ENCODE measurements around the gene MYMX. TPM values are rescaled to one million over a fixed set of nuclear protein-coding genes. Genes with fewer than 3 reads are reported as not detected.
A peak's percentile ranks its signal among the peaks of the same experiment; 100 is the strongest.

The MYMX gene
- total and polyA plus RNA-seq, 2 of the 13 experiments (the other 11 are each of a cell fraction or from before 2014, with no cell fraction given): not detected

DNA sequence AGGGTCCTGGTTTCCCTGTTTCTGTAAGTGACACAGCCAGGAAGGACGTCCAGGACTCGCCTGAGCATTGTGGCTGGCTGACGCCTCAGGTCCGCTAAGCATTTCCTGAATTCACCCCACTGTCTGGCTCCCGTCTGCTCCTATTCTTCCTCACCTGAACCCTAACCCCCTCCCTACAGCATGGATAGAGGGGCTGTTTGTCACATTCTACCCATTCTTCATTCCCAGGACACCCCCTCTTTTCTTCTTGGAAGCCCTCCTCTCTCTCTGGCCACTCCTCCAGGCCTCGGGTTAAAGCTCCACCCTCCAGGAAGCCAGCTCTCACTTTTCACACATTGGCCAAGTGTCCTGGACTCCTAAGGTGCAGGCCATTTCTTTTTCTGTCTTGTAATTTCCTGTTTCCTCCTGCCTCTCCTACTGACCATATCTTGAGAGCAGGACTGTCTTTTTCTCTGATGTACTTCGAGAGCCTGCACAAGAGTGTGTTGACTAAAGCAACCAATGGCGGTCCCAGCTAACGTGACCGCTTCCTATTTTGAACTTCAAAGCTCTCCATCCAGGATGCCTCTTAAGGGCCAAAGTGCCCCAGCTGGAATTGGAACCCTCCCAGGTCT, 24.2 kb upstream of the MYMX start (continued):
- TF ChIP-seq, protein P1, sequence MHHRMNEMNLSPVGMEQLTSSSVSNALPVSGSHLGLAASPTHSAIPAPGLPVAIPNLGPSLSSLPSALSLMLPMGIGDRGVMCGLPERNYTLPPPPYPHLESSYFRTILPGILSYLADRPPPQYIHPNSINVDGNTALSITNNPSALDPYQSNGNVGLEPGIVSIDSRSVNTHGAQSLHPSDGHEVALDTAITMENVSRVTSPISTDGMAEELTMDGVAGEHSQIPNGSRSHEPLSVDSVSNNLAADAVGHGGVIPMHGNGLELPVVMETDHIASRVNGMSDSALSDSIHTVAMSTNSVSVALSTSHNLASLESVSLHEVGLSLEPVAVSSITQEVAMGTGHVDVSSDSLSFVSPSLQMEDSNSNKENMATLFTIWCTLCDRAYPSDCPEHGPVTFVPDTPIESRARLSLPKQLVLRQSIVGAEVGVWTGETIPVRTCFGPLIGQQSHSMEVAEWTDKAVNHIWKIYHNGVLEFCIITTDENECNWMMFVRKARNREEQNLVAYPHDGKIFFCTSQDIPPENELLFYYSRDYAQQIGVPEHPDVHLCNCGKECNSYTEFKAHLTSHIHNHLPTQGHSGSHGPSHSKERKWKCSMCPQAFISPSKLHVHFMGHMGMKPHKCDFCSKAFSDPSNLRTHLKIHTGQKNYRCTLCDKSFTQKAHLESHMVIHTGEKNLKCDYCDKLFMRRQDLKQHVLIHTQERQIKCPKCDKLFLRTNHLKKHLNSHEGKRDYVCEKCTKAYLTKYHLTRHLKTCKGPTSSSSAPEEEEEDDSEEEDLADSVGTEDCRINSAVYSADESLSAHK (CRISPR knock-in tag; IDR thresholded peaks at IDR 0.05; ENCODE audit: borderline replicate concordance): no peak
- TF ChIP-seq, protein P2, sequence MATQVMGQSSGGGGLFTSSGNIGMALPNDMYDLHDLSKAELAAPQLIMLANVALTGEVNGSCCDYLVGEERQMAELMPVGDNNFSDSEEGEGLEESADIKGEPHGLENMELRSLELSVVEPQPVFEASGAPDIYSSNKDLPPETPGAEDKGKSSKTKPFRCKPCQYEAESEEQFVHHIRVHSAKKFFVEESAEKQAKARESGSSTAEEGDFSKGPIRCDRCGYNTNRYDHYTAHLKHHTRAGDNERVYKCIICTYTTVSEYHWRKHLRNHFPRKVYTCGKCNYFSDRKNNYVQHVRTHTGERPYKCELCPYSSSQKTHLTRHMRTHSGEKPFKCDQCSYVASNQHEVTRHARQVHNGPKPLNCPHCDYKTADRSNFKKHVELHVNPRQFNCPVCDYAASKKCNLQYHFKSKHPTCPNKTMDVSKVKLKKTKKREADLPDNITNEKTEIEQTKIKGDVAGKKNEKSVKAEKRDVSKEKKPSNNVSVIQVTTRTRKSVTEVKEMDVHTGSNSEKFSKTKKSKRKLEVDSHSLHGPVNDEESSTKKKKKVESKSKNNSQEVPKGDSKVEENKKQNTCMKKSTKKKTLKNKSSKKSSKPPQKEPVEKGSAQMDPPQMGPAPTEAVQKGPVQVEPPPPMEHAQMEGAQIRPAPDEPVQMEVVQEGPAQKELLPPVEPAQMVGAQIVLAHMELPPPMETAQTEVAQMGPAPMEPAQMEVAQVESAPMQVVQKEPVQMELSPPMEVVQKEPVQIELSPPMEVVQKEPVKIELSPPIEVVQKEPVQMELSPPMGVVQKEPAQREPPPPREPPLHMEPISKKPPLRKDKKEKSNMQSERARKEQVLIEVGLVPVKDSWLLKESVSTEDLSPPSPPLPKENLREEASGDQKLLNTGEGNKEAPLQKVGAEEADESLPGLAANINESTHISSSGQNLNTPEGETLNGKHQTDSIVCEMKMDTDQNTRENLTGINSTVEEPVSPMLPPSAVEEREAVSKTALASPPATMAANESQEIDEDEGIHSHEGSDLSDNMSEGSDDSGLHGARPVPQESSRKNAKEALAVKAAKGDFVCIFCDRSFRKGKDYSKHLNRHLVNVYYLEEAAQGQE (IDR thresholded peaks at IDR 0.05; ENCODE audit: borderline replicate concordance in 1 of 2, low read depth in 1 of 2, low read length in 2 of 2): no peak
- TF ChIP-seq HMG20B (CRISPR knock-in tag; conservative IDR thresholded peaks at IDR 0.05): 0 out of 2 replicates have a peak, but pooled peaks have one; percentile 31
- TF ChIP-seq MXI1 (IDR thresholded peaks at IDR 0.05; ENCODE audit: borderline replicate concordance, low read depth, low read length): no peak
- no peak for TF ChIP-seq ZNF709 (CRISPR knock-in tag; IDR thresholded peaks at IDR 0.05)
- TF ChIP-seq, protein P3, sequence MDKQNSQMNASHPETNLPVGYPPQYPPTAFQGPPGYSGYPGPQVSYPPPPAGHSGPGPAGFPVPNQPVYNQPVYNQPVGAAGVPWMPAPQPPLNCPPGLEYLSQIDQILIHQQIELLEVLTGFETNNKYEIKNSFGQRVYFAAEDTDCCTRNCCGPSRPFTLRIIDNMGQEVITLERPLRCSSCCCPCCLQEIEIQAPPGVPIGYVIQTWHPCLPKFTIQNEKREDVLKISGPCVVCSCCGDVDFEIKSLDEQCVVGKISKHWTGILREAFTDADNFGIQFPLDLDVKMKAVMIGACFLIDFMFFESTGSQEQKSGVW (CRISPR knock-in tag; IDR thresholded peaks at IDR 0.05; ENCODE audit: borderline replicate concordance): no peak
- 0 out of 2 replicates have a peak, but pooled peaks have one; percentile 7 for TF ChIP-seq RARA (CRISPR knock-in tag; IDR thresholded peaks at IDR 0.05)
- no peak for TF ChIP-seq SUZ12 (IDR thresholded peaks at IDR 0.05; ENCODE audit: low read depth, low read length)
- TF ChIP-seq ATRX (CRISPR knock-in tag; IDR thresholded peaks at IDR 0.05; ENCODE audit: borderline replicate concordance): no peak
- TF ChIP-seq THAP11 (CRISPR knock-in tag; IDR thresholded peaks at IDR 0.05): 0 out of 2 replicates have a peak, but pooled peaks have one; percentile 19
- no peak for TF ChIP-seq ZNF614 (CRISPR knock-in tag; IDR thresholded peaks at IDR 0.05; ENCODE audit: borderline replicate concordance)
- no peak for TF ChIP-seq ZBTB20 (CRISPR knock-in tag; IDR thresholded peaks at IDR 0.05; ENCODE audit: borderline replicate concordance, low read depth)
- no peak for TF ChIP-seq SMARCE1 (IDR thresholded peaks at IDR 0.05; ENCODE audit: borderline replicate concordance)
- TF ChIP-seq, protein P4, sequence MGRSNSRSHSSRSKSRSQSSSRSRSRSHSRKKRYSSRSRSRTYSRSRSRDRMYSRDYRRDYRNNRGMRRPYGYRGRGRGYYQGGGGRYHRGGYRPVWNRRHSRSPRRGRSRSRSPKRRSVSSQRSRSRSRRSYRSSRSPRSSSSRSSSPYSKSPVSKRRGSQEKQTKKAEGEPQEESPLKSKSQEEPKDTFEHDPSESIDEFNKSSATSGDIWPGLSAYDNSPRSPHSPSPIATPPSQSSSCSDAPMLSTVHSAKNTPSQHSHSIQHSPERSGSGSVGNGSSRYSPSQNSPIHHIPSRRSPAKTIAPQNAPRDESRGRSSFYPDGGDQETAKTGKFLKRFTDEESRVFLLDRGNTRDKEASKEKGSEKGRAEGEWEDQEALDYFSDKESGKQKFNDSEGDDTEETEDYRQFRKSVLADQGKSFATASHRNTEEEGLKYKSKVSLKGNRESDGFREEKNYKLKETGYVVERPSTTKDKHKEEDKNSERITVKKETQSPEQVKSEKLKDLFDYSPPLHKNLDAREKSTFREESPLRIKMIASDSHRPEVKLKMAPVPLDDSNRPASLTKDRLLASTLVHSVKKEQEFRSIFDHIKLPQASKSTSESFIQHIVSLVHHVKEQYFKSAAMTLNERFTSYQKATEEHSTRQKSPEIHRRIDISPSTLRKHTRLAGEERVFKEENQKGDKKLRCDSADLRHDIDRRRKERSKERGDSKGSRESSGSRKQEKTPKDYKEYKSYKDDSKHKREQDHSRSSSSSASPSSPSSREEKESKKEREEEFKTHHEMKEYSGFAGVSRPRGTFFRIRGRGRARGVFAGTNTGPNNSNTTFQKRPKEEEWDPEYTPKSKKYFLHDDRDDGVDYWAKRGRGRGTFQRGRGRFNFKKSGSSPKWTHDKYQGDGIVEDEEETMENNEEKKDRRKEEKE (IDR thresholded peaks at IDR 0.05): no peak
- no peak for TF ChIP-seq MYC (CRISPR knock-in tag; IDR thresholded peaks at IDR 0.05; ENCODE audit: borderline replicate concordance)
- TF ChIP-seq ZNF263 (CRISPR knock-in tag; IDR thresholded peaks at IDR 0.05): no peak
- TF ChIP-seq ZFP41 (CRISPR knock-in tag; IDR thresholded peaks at IDR 0.05; ENCODE audit: borderline replicate concordance): no peak
